ENCODE measurements around the gene MALRD1.

DNA sequence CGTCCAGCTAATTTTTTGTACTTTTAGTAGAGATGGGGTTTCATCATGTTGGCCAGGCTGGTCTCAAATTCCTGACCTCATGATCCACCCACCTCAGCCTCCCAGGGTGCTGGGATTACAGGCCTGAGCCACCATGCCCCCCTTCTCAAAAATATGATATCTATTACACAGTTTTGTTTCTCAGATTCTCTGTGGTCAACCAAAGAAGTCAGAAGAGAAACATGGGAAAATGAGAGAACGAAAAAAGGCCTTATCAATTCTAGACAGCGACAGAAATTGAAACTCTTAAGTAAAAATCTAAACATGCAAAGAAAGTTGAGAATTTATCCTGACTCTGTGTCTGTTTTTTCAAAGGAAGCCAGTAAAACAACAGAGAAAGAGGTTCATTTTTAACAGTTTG, 483.8 kb downstream of the MALRD1 start:
- TF ChIP-seq, protein P1, sequence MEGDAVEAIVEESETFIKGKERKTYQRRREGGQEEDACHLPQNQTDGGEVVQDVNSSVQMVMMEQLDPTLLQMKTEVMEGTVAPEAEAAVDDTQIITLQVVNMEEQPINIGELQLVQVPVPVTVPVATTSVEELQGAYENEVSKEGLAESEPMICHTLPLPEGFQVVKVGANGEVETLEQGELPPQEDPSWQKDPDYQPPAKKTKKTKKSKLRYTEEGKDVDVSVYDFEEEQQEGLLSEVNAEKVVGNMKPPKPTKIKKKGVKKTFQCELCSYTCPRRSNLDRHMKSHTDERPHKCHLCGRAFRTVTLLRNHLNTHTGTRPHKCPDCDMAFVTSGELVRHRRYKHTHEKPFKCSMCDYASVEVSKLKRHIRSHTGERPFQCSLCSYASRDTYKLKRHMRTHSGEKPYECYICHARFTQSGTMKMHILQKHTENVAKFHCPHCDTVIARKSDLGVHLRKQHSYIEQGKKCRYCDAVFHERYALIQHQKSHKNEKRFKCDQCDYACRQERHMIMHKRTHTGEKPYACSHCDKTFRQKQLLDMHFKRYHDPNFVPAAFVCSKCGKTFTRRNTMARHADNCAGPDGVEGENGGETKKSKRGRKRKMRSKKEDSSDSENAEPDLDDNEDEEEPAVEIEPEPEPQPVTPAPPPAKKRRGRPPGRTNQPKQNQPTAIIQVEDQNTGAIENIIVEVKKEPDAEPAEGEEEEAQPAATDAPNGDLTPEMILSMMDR (IDR thresholded peaks at IDR 0.05; ENCODE audit: insufficient read depth, low read depth, low read length): no peak
- TF ChIP-seq EZH2 (IDR thresholded peaks at IDR 0.05; ENCODE audit: insufficient read depth, low read length): no peak
